Transverse colon (tissue), 4 donors: ENCODE data around the gene TIAM1. TPM values are rescaled to one million over a fixed set of nuclear protein-coding genes. Genes with fewer than 3 reads are reported as not detected.

Experiments used
- DNase-seq: peaks from one replicate; pipeline ENCODE4 v3.0.0-alpha.2; 2019
- H3K27ac ChIP-seq, 4 donors: fragments of 200-600 bp; sonication (generic); 2 replicates each; pipeline ENCODE4 v1.5.1; 2016 to 2018; ENCODE audit warnings: inconsistent platforms in 4 of 4
- H3K27me3 ChIP-seq: fragments of 200-600 bp; sonication (generic); 2 replicates; pipeline ENCODE4 v1.5.1; 2017; ENCODE audit warnings: inconsistent platforms
- H3K36me3 ChIP-seq, 4 donors: fragments of 200-600 bp; sonication (generic); 2 replicates each; pipeline ENCODE4 v1.5.1; 2017 to 2019; ENCODE audit warnings: inconsistent platforms in 4 of 4
- H3K4me1 ChIP-seq, 4 donors: fragments of 200-600 bp; sonication (generic); 2 replicates each; pipeline ENCODE4 v1.5.1; 2017 to 2020; ENCODE audit warnings: inconsistent platforms in 4 of 4
- H3K4me3 ChIP-seq, 4 donors: fragments of 200-600 bp; sonication (generic); 1 replicate in 1 of 4; 2 replicates in 3 of 4; pipeline versions ENCODE4 v1.5.1 to v1.6.1; 2017 to 2019; ENCODE audit warnings: inconsistent platforms in 4 of 4
- H3K9me3 ChIP-seq, 2 donors: fragments of 200-600 bp; sonication (generic); 2 replicates each; pipeline ENCODE4 v1.5.1; 2017 to 2019; ENCODE audit warnings: inconsistent platforms in 2 of 2
- EP300 ChIP-seq: sonication (generic); formaldehyde crosslinking; IDR thresholded peaks from one replicate; pipeline ENCODE4 v1.6.1; 2017; ENCODE audit warnings: antibody characterized with exemption, low read depth
- POLR2A ChIP-seq: fragments of 450-650 bp; IDR thresholded peaks from one replicate; pipeline ENCODE4 v1.6.1; 2016; ENCODE audit warnings: antibody characterized with exemption, mild to moderate bottlenecking, moderate library complexity
- POLR2AphosphoS5 ChIP-seq, 3 donors: sonication (generic); formaldehyde crosslinking; IDR thresholded peaks; one replicate each; pipeline ENCODE4 v1.6.1; 2016; ENCODE audit warnings: antibody characterized with exemption in 3 of 3
- WGBS, 2 donors: methylation state at CpG; one replicate each; pipeline ENCODE4 v1.1.5; 2018; ENCODE audit warnings: low coverage in 1 of 2; 5-methylcytosine and 5-hydroxymethylcytosine counted together
- in situ Hi-C, 4 donors: fragments of 200-750 bp; cut with MboI; loops; one replicate each; pipeline versions ENCODE4 v1.15.0 to v1.15.1; 2017; ENCODE audit warnings: low sequenced_read_pairs in 3 of 4, low pct_ligation_motif_present in 1 of 4, low pct_unique_long_range_greater_than_20kb in 1 of 4
- intact Hi-C: fragments of 100-400 bp; cut with DNase I; formaldehyde crosslinking; loops from one replicate; pipeline ENCODE4 v1.15.1; 2023; ENCODE audit warnings: low total_unique reads
- total RNA-seq, 4 donors: library from RNA; depleted of rRNA; stranded (reverse); fragments of >200 nt; gene quantifications; one replicate each; pipeline ENCODE4 v1.1.0, GENCODE V29; 2016
- TF ChIP-seq, protein P1 (sequence below), 5 experiments: fragments of 200-600 bp in 3 of 5; fragments of 450-650 bp in 2 of 5; sonication (generic) in 3 of 5; IDR thresholded peaks; 1 replicate in 2 of 5; 2 replicates in 3 of 5; pipeline ENCODE4 v1.5.1; 2016 to 2017; ENCODE audit warnings: antibody characterized with exemption in 5 of 5, inconsistent platforms in 3 of 5, mild to moderate bottlenecking in 2 of 5, moderate library complexity in 1 of 5

Gene TIAM1
- total RNA-seq, 4 donors from 2014 or later, result 4.5 to 18.9 (median 6.5) TPM

DNA sequence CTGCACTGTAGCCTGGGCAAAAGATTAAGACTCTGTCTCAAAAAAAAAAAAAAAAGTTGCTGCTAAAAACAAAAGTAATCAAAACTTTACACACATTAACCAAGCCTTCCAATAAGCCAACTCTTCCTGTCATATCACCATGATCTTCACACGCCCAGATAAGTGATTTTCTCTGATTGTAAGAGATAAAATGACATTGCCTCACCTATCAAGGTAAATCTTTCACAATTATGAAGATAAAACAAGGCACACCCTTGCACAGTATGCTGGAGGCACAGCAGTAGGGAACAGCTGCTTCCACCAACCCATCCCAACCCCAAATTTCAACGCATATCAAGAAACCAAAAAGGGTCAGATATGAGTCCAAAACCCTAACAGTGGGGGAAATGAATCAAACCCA is 8.8 kb upstream of the TIAM1 start:
- H3K9me3 ChIP-seq, result no peaks in the 10 kb centered on the region
- in situ Hi-C loops, result no loop called here
- DNase-seq, result no peak
- no peak overlapping the region for H3K27ac ChIP-seq
- no peaks in the 10 kb centered on the region for H3K36me3 ChIP-seq
- H3K4me1 ChIP-seq, result no peaks in the 10 kb centered on the region
- 31 to 59% methylated on average over 2 of the region's 2 CpGs for WGBS, 2 donors
- TF ChIP-seq, protein P1, sequence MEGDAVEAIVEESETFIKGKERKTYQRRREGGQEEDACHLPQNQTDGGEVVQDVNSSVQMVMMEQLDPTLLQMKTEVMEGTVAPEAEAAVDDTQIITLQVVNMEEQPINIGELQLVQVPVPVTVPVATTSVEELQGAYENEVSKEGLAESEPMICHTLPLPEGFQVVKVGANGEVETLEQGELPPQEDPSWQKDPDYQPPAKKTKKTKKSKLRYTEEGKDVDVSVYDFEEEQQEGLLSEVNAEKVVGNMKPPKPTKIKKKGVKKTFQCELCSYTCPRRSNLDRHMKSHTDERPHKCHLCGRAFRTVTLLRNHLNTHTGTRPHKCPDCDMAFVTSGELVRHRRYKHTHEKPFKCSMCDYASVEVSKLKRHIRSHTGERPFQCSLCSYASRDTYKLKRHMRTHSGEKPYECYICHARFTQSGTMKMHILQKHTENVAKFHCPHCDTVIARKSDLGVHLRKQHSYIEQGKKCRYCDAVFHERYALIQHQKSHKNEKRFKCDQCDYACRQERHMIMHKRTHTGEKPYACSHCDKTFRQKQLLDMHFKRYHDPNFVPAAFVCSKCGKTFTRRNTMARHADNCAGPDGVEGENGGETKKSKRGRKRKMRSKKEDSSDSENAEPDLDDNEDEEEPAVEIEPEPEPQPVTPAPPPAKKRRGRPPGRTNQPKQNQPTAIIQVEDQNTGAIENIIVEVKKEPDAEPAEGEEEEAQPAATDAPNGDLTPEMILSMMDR (IDR thresholded peaks at IDR 0.05), result no peak
- TF ChIP-seq EP300, result no peak
- no peak for TF ChIP-seq POLR2A
- TF ChIP-seq POLR2AphosphoS5 (IDR thresholded peaks at IDR 0.05), result no peak
- H3K27me3 ChIP-seq, result no peaks in the 10 kb centered on the region
- no peak overlapping the region for H3K4me3 ChIP-seq
- intact Hi-C loops, result no loop called here

DNA sequence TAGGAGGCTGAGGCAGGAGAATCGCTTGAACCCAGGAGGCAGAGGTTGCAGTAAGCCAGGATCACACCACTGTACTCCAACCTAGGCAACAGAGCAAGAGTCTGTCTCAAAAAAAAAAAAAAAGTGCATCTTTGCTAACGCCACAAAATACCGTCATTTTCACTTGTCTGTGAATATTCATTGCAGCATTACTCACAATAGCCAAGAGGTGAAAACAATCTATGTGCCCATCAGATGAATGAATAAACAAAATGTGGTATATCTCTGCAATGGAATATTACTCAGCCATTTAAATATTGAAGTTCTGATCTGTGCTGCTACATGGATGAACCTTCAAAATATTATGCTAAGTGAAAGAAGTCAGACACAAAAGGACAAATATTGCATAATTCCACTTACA is 7.9 kb upstream of the TIAM1 start:
- Histone ChIP-seq H3K9me3 (no peaks in the 10 kb centered on the region), H3K36me3 (no peaks in the 10 kb centered on the region), H3K4me3 (no peak overlapping the region), H3K27ac (no peak overlapping the region), H3K27me3 (no peaks in the 10 kb centered on the region), H3K4me1 (no peaks in the 10 kb centered on the region)
- intact Hi-C loops, result no loop called here
- WGBS, 2 donors, result 44 to 62% methylated on average over 2 to 3 of the region's 3 CpGs
- no peak for DNase-seq
- in situ Hi-C loops, result no loop called here
- TF ChIP-seq, protein P1 (IDR thresholded peaks at IDR 0.05), result no peak
- TF ChIP-seq POLR2A, result no peak

- TF ChIP-seq EP300, result no peak
- no peak for TF ChIP-seq POLR2AphosphoS5 (IDR thresholded peaks at IDR 0.05)
- TF ChIP-seq, protein P1 (IDR thresholded peaks at IDR 0.05), result no peak
- TF ChIP-seq POLR2A, result no peak
- Histone ChIP-seq H3K27me3 (no peaks in the 10 kb centered on the region), H3K36me3 (no peaks in the 10 kb centered on the region), H3K9me3 (no peaks in the 10 kb centered on the region), H3K4me3 (no peak overlapping the region), H3K4me1 (no peaks in the 10 kb centered on the region), H3K27ac (no peak overlapping the region)
- in situ Hi-C loops (no loop called here), intact Hi-C loops (no loop called here)
- DNase-seq, result no peak
- WGBS, 2 donors, result 84 to 88% methylated on average over 2 to 5 of the region's 5 CpGs
These were observed 7.4 kb upstream of the TIAM1 start for GRCh38 chr21:31351438-31351837.

- no peak overlapping the region for H3K27ac ChIP-seq
- in situ Hi-C loops, result loop anchor here in 1 of 4 donors (25.0 kb wide), 1 partner anchor 238 kb away; no protein-coding TSS in a partner anchor
- intact Hi-C loops, result no loop called here
These were observed 5.1 kb upstream of the TIAM1 start for GRCh38 chr21:31349208-31349607.

More at GRCh38 chr21:31349208-31349607, 5.1 kb upstream of the TIAM1 start:
- Histone ChIP-seq H3K4me1 (peaks cover 0 to 3% (median 0%) of the 10 kb centered on the region in 4 donors), H3K4me3 (no peak overlapping the region), H3K9me3 (no peaks in the 10 kb centered on the region), H3K27me3 (peaks cover 7% of the 10 kb centered on the region), H3K36me3 (no peaks in the 10 kb centered on the region)
- TF ChIP-seq, protein P1 (IDR thresholded peaks at IDR 0.05), result no peak
- TF ChIP-seq POLR2A (no peak), EP300 (no peak), POLR2AphosphoS5 (IDR thresholded peaks at IDR 0.05) (no peak)
- 67 to 90% methylated on average over 4 of the region's 4 CpGs for WGBS, 2 donors
- DNase-seq, result no peak
